ENCODE results near the gene ATP6V1E1.

DNA sequence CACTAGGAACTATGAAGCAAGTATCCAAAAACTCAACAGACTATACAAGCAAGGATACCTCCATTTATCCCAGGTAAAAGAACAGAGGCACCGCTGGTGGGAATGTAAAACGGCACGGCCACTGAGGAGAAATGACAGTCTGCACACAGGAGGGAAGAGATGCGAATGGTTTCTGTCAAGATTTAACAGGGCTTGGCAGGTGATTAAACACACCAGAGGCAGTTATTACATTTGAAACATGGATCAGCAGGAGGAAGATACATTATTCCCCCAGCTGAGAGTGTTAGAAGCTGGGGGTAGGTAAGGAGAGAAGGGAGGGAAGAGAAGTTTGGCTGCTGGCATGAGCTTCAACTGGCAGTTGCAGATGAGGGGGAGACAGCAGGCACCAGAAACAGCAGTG, 30.2 kb downstream of the ATP6V1E1 start:
- TF ChIP-seq, protein P1, sequence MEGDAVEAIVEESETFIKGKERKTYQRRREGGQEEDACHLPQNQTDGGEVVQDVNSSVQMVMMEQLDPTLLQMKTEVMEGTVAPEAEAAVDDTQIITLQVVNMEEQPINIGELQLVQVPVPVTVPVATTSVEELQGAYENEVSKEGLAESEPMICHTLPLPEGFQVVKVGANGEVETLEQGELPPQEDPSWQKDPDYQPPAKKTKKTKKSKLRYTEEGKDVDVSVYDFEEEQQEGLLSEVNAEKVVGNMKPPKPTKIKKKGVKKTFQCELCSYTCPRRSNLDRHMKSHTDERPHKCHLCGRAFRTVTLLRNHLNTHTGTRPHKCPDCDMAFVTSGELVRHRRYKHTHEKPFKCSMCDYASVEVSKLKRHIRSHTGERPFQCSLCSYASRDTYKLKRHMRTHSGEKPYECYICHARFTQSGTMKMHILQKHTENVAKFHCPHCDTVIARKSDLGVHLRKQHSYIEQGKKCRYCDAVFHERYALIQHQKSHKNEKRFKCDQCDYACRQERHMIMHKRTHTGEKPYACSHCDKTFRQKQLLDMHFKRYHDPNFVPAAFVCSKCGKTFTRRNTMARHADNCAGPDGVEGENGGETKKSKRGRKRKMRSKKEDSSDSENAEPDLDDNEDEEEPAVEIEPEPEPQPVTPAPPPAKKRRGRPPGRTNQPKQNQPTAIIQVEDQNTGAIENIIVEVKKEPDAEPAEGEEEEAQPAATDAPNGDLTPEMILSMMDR (IDR thresholded peaks at IDR 0.05): no peak
- TF ChIP-seq POLR2A (IDR thresholded peaks at IDR 0.05; ENCODE audit: low read depth) (no peak), POLR2AphosphoS5 (IDR thresholded peaks at IDR 0.05) (no peak), EP300 (IDR thresholded peaks at IDR 0.05) (no peak)

Data from esophagus muscularis mucosa (tissue), 4 donors.